GM18873 (cell line): ENCODE data around the gene CAV2.
A peak's percentile ranks its signal among the peaks of the same experiment; 100 is the strongest.

Experiments used
- ATAC-seq: cut with Tn5 transposase; IDR thresholded peaks from one replicate; pipeline ENCODE4 v1.9.1; 2021; ENCODE audit warnings: mild to moderate bottlenecking, moderate library complexity, moderate number of reproducible peaks; ENCODE audit not compliant: unreplicated experiment, low FRiP score

CAV2 gene

GRCh38 chr7:116494472-116494871 lies 5.1 kb upstream of the CAV2 start:
- ATAC-seq, result no peak

DNA sequence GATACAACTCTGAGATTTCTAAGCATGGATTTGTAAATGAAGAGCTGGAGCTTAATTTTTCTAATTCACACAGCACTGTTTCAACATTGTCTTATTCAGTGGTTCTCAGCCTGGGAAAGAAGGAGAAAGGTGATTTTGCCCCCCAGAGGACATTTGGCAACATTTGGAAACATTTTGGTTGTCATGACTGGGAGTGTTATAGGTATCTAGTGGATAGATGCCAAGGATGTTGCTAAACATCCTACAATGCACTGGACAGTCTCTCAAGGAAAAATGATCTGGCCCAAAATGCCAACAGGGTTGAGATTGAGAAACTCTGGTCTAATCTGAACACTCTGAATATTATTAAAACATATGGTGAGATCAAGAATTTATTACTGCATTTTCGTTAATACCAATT lies 3.8 kb upstream of the CAV2 start:
- ATAC-seq, result no peak

DNA sequence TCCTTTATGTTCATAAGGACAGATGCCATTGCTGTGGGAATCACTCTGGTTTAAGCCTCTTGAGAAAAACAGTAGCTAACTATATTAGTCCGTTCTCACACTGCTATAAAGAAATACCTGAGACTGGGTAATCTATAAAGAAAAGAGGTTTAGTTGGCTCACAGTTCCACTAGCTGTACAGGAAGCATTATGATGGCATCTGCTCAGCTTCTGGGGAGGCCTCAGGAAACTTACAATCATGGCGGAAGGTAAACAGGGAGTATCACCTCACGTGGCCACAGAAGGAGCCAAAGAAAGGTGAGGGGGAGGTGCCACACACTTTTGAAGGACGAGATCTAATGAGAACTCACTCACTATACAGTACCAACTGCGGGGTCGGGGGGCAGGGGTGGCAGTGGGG lies 2.9 kb upstream of the CAV2 start:
- no peak for ATAC-seq

DNA sequence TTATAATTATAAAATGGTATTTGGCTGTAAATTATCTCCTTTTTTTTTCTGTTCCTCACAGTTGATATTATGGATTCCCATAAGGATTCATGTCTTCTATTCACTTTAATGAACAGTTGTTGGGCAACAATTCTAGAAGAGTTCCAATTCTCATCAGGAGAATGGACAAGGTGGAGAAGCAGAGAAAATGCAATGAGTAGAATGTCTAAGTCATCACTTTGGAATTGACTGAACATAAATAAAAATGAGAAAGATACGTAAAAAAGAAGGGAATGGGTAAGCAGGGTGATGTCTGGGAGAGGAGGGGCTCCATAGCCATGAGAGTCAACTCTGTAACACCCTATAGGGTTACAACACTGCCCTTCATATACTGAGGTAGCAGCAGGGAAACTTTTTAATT lies 1.8 kb upstream of the CAV2 start:
- no peak for ATAC-seq

- ATAC-seq, result no peak
These were observed 728 bp downstream of the CAV2 start for GRCh38 chr7:116500078-116500853.

- no peak for ATAC-seq
These were observed 2.1 kb downstream of the CAV2 start for GRCh38 chr7:116501425-116502167.

DNA sequence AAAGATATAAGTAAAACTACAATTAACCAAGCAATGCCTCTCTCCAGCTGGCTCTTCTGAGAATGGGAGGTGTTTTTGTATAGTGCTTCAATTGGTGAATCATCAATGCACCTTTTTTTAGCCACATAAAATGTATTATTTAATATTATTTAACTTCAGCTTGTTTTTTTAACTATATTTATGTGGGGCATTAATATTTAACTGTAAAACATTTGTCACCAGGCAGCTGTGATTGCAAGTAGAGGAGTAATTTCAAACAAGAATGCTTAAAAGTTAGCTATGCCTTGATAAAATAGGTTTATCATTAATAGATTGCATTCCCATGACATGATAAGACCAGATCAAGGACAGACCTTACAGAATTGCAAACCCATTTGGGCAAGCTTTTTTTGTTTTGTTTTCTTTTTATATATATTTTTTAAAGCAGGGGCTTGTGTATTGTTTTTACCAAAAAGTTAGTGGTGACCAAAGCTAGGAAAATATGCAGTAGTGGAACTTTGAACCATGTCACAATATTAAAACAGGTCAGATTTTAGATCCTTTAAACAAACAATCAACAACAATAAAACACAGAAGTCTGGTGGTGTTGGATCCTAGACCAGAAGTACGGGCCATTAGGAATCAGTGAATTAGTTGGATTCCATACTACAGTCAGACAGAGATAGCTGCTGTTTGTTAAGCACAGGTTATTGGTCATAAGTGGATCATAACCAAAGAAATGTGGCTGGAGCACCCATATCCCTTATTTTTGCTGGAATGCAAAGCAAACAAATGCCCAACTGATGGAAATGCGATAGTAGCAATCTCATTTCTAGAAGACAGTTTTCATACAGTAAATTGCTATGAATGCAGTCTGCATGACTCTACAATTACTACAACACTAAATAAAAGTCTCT lies 2.9 kb downstream of the CAV2 start:
- ATAC-seq, result no peak

- ATAC-seq, result no peak
These were observed 4.3 kb downstream of the CAV2 start for GRCh38 chr7:116503835-116504234.

GRCh38 chr7:116505278-116505677 lies 5.7 kb downstream of the CAV2 start:
- ATAC-seq, result no peak

DNA sequence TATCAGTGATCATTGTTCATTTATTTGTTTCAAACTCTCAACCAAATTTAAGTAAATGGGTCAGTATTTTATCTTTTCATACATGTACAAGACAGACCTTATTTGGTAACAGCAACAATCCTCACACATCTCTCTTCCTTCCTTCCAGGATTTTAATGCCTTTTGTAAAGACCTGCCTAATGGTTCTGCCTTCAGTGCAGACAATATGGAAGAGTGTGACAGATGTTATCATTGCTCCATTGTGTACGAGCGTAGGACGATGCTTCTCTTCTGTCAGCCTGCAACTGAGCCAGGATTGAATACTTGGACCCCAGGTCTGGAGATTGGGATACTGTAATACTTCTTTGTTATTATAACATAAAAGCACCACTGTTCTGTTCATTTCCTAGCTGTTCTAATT lies 6.3 kb downstream of the CAV2 start:
- no peak for ATAC-seq

DNA sequence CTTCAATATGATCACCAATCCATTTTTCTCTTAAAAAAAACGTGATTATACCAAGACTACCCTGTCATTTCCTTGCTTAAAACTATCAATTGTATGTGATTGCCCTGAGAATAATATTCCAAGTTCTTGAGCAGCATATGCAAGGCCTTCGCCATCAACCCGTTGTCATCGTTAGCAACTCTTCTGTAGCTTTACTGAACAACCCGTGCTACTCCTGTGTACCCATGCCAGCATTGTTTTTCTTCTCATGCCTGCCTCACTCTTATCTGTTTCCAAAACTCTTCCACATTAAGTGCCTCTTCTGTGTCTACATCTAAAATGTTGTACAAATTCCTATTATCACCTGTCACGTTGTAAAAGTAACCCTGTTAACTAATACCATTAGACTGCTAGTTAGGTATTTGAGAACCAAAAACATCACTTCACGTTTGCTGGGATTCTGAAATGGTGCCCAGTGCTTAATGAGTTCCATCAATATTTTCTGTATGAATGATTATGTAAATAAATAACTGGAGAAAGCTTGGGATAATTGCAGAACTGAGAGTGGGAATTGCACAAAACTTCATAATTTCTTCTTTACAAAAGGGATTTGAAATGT lies 10.5 kb downstream of the CAV2 start:
- ATAC-seq, result no peak

- ATAC-seq, result no peak
These were observed 11.3 kb downstream of the CAV2 start for GRCh38 chr7:116510795-116511194.

DNA sequence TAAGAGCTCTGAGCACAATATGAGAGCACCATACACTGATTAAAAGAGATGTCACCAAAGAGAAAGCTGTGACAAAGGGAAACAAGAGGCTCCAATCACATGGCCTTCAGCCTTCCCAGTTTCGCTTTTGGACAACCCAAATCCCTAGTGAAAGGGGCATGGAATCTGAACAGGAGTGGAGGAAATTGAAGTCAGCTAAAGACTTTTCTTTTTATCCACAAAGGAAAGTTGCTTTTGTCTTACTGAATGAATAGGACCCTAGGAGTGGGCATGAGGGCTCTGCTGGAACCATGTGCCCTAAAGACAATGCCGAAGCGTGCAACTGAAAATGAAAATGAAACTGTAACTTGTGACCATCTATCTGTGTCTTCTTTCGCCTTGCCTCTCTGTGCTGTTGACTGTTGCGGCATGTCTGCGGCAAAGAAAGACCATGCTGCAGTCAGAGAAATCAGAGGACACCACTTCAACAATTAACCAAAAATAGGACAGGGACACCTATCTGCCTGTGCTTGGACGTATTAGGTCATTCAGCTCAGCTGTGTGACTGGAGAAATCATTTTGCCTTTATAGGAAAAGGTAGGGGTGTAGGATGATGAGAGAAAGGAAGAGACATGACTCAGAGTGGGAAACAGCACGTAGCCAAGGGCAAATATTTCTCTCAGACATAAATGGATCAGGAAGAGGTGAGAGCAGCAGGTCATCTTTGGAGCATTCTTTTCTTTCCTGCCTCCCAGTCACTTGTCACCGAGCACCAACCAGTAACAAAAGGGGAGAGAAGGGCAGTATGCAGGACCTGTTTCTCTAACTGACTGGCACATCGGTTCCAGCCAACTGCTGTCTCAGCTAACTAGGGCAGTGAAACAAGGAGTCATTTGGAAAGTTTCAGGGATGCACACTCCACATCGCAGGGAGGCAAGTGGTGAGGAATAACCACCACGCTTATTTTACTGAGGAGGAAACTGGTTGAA lies 12.3 kb downstream of the CAV2 start:
- peak; percentile 99 for ATAC-seq

- no peak for ATAC-seq
These were observed 13.1 kb downstream of the CAV2 start for GRCh38 chr7:116512520-116513188.

GRCh38 chr7:116515584-116515983 lies 16.0 kb downstream of the CAV2 start:
- no peak for ATAC-seq

GRCh38 chr7:116516324-116516723 lies 16.8 kb downstream of the CAV2 start:
- ATAC-seq, result no peak

- ATAC-seq, result no peak
These were observed 18.1 kb downstream of the CAV2 start for GRCh38 chr7:116517626-116518025.

DNA sequence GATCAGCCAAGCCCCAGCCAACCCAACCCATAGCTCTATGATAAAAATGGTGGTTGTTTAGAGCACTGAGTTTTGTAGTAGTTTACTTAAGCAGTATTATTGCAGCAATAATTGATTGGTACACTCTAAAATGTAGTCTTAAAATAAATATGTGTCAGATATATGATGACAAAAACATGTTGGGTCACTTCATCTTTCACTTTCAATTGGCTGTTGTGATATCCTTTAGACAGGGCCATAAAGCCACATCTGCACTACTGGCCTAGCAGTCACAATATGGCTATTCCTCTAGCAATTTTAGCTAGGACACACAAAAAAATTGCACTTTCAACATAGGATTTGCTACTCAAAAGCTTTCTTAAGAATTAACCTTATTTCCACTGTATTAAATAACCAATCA lies 19.4 kb downstream of the CAV2 start:
- no peak for ATAC-seq
